Stomach (tissue), 4 donors: ENCODE measurements around the gene FNDC8.

Experiments
- EP300 ChIP-seq: sonication (generic); formaldehyde crosslinking; IDR thresholded peaks from one replicate; pipeline ENCODE4 v1.6.1; 2017; ENCODE audit warnings: antibody characterized with exemption
- POLR2A ChIP-seq, 4 donors: fragments of 450-650 bp; IDR thresholded peaks; one replicate each; pipeline ENCODE4 v1.6.1; 2016; ENCODE audit warnings: antibody characterized with exemption in 4 of 4, control low read depth in 2 of 4, mild to moderate bottlenecking in 1 of 4, moderate library complexity in 1 of 4
- TF ChIP-seq, protein P1 (sequence below), 7 experiments: fragments of 450-650 bp in 4 of 7; fragments of 200-600 bp in 3 of 7; sonication (generic) in 3 of 7; IDR thresholded peaks; one replicate each; pipeline ENCODE4 v1.5.1; 2016 to 2019; ENCODE audit warnings: antibody characterized with exemption in 7 of 7, control low read depth in 2 of 7, mild to moderate bottlenecking in 1 of 7

DNA sequence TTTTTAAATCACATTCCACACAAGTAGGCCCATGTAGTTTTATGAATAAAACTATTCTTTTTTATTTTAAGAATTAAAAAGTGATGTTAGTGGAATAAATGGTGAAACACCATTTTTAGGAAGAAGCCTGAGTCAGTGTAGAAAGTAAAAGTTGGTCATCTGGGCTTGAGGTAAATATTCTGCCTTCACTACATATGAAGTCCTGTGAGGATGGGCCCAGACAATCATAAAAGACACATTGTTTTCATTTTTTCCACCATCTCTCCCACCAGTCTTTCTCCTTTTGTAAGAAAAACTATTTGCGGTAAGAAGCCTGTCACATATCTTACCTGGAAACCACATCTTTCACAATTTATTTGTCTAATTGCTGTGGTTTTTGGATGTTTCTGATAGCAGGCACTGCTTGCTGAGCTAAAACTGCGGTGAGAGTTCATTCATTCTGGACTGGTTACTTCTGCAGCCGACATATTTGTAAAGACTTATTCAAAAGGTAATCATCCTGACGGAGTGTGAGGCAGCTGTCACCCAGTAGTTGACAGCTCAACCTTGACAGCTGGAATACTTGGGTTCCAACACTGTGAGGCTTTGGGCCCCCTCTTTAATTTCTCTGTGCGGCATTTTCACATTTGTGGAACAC lies 47.3 kb upstream of the FNDC8 start:
- TF ChIP-seq, protein P1, sequence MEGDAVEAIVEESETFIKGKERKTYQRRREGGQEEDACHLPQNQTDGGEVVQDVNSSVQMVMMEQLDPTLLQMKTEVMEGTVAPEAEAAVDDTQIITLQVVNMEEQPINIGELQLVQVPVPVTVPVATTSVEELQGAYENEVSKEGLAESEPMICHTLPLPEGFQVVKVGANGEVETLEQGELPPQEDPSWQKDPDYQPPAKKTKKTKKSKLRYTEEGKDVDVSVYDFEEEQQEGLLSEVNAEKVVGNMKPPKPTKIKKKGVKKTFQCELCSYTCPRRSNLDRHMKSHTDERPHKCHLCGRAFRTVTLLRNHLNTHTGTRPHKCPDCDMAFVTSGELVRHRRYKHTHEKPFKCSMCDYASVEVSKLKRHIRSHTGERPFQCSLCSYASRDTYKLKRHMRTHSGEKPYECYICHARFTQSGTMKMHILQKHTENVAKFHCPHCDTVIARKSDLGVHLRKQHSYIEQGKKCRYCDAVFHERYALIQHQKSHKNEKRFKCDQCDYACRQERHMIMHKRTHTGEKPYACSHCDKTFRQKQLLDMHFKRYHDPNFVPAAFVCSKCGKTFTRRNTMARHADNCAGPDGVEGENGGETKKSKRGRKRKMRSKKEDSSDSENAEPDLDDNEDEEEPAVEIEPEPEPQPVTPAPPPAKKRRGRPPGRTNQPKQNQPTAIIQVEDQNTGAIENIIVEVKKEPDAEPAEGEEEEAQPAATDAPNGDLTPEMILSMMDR (IDR thresholded peaks at IDR 0.05) = no peak
- TF ChIP-seq POLR2A (IDR thresholded peaks at IDR 0.05) = no peak
- no peak for TF ChIP-seq EP300
